ENCODE results near the gene CATSPERD.

Gene CATSPERD

GRCh38 chr19:5789351-5789761, 68.9 kb downstream of the CATSPERD start:
- no peak for DNase-seq

GRCh38 chr19:5789886-5790558, 69.6 kb downstream of the CATSPERD start:
- no peak for DNase-seq

- DNase-seq, result peak; percentile 95
Measured at GRCh38 chr19:5790559-5791520, 70.4 kb downstream of the CATSPERD start, which contains the start of gene DUS3L. TSS of gene DUS3L (minus strand) at chr19:5791163. CDS start at chr19:5791141, 22 bp downstream.

GRCh38 chr19:5792224-5792623, 71.8 kb downstream of the CATSPERD start:
- no peak for DNase-seq

- DNase-seq, result no peak
Measured at GRCh38 chr19:5793188-5793587, 72.8 kb downstream of the CATSPERD start.

- DNase-seq, result no peak
Measured at GRCh38 chr19:5795382-5795919, 75.0 kb downstream of the CATSPERD start.

GRCh38 chr19:5798244-5798643, 77.8 kb downstream of the CATSPERD start:
- no peak for DNase-seq

GRCh38 chr19:5799247-5800241, 79.1 kb downstream of the CATSPERD start:
- no peak for DNase-seq

- DNase-seq, result no peak
Measured at GRCh38 chr19:5800361-5801270, 80.2 kb downstream of the CATSPERD start.

GRCh38 chr19:5801796-5802619, 81.6 kb downstream of the CATSPERD start:
- no peak for DNase-seq

GRCh38 chr19:5803441-5803751, 83.0 kb downstream of the CATSPERD start:
- no peak for DNase-seq

- DNase-seq, result peak; percentile 56
Measured at GRCh38 chr19:5803752-5804515, 83.5 kb downstream of the CATSPERD start.

- no peak for DNase-seq
Measured at GRCh38 chr19:5804516-5805461, 84.4 kb downstream of the CATSPERD start, which contains the start of gene NRTN. TSS of gene NRTN (plus strand) at chr19:5805067. CDS start at chr19:5824166, 19,099 bp downstream.

GRCh38 chr19:5805462-5806132, 85.2 kb downstream of the CATSPERD start:
- peak; percentile 51 for DNase-seq

GRCh38 chr19:5806133-5806489, 85.7 kb downstream of the CATSPERD start:
- no peak for DNase-seq

GRCh38 chr19:5806905-5807304, 86.5 kb downstream of the CATSPERD start:
- DNase-seq, result no peak

GRCh38 chr19:5808120-5808816, 87.8 kb downstream of the CATSPERD start:
- DNase-seq, result no peak

Data from SHP77 treated with DMSO at 0.1 percent for 48 hours (cell line).